GM18508 (cell line): ENCODE measurements around the gene EFNB2.
A peak's percentile ranks its signal among the peaks of the same experiment; 100 is the strongest.

Source experiments
- ATAC-seq: cut with Tn5 transposase; IDR thresholded peaks from one replicate; pipeline ENCODE4 v1.9.1; 2021; ENCODE audit warnings: moderate number of reproducible peaks; ENCODE audit not compliant: insufficient read depth, unreplicated experiment

Gene EFNB2

GRCh38 chr13:106535552-106536243 lies at the start of gene EFNB2:
TSS of gene EFNB2 (minus strand) at chr13:106535662. CDS start at chr13:106534964, 698 bp downstream.
- peak; percentile 81 for ATAC-seq

- no peak for ATAC-seq
Measured at GRCh38 chr13:106581225-106581624, 45.8 kb upstream of the EFNB2 start.

GRCh38 chr13:106575896-106576295 lies 40.4 kb upstream of the EFNB2 start:
- no peak for ATAC-seq

- ATAC-seq, result no peak
Measured at GRCh38 chr13:106573868-106574267, 38.4 kb upstream of the EFNB2 start.

- no peak for ATAC-seq
Measured at GRCh38 chr13:106573284-106573846, 37.9 kb upstream of the EFNB2 start.

GRCh38 chr13:106570299-106570852 lies 34.9 kb upstream of the EFNB2 start:
- no peak for ATAC-seq

- ATAC-seq, result no peak
Measured at GRCh38 chr13:106569233-106570095, 34.0 kb upstream of the EFNB2 start.

- peak; percentile 37 for ATAC-seq
Measured at GRCh38 chr13:106568299-106569003, 33.0 kb upstream of the EFNB2 start.

- peak; percentile 76 for ATAC-seq
Measured at GRCh38 chr13:106567474-106568298, 32.2 kb upstream of the EFNB2 start, which contains the start of gene ARGLU1. TSS of gene ARGLU1 (minus strand) at chr13:106568137. CDS start at chr13:106567919, 218 bp downstream.

- peak; percentile 36 for ATAC-seq
Measured at GRCh38 chr13:106566641-106567473, 31.4 kb upstream of the EFNB2 start.

GRCh38 chr13:106565127-106565775 lies 29.8 kb upstream of the EFNB2 start:
- no peak for ATAC-seq

GRCh38 chr13:106562301-106562700 lies 26.8 kb upstream of the EFNB2 start:
- no peak for ATAC-seq

- ATAC-seq, result peak; percentile 73
Measured at GRCh38 chr13:106561551-106562170, 26.2 kb upstream of the EFNB2 start.

GRCh38 chr13:106560821-106561220 lies 25.4 kb upstream of the EFNB2 start:
- peak; percentile 42 for ATAC-seq

- no peak for ATAC-seq
Measured at GRCh38 chr13:106558527-106558926, 23.1 kb upstream of the EFNB2 start.

GRCh38 chr13:106555631-106556328 lies 20.3 kb upstream of the EFNB2 start:
- ATAC-seq, result no peak

- ATAC-seq, result no peak
Measured at GRCh38 chr13:106551751-106552150, 16.3 kb upstream of the EFNB2 start.
